Tibial nerve (tissue), 4 donors: Measurements from ENCODE around the gene LYPD8.

Experiments
- EP300 ChIP-seq, 2 donors: sonication (generic); formaldehyde crosslinking; IDR thresholded peaks; one replicate each; pipeline ENCODE4 v1.6.1; 2017; ENCODE audit warnings: antibody characterized with exemption in 2 of 2, mild to moderate bottlenecking in 1 of 2
- POLR2A ChIP-seq, 2 donors: fragments of 450-650 bp; IDR thresholded peaks; one replicate each; pipeline ENCODE4 v1.6.1; 2017; ENCODE audit warnings: antibody characterized with exemption in 2 of 2, mild to moderate bottlenecking in 2 of 2, moderate library complexity in 2 of 2
- TF ChIP-seq, protein P1 (sequence below), 5 experiments: fragments of 200-600 bp in 3 of 5; fragments of 450-650 bp in 2 of 5; sonication (generic) in 3 of 5; IDR thresholded peaks; one replicate each; pipeline ENCODE4 v1.5.1; 2016 to 2019; ENCODE audit warnings: antibody characterized with exemption in 5 of 5, mild to moderate bottlenecking in 3 of 5, moderate library complexity in 2 of 5

DNA sequence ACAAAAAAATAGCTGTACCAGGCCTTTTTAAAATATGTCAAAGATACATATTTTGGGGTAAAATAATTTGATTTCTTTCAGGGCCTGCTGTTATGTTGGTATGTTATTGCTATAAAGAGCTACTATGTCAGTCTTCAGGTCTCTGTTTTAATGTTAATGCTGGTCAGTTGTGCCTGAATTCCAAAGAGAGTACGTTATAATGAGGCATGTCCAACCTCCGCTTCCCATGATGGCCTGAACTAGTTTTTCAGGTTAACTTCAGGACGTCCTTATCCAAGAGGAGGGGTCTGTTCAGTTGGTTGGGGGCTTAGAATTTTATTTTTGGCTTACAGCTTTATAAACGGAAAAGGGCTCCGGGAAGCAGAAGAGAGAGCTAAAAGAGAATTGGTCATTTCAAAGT is 34.9 kb upstream of the LYPD8 start:
- TF ChIP-seq, protein P1, sequence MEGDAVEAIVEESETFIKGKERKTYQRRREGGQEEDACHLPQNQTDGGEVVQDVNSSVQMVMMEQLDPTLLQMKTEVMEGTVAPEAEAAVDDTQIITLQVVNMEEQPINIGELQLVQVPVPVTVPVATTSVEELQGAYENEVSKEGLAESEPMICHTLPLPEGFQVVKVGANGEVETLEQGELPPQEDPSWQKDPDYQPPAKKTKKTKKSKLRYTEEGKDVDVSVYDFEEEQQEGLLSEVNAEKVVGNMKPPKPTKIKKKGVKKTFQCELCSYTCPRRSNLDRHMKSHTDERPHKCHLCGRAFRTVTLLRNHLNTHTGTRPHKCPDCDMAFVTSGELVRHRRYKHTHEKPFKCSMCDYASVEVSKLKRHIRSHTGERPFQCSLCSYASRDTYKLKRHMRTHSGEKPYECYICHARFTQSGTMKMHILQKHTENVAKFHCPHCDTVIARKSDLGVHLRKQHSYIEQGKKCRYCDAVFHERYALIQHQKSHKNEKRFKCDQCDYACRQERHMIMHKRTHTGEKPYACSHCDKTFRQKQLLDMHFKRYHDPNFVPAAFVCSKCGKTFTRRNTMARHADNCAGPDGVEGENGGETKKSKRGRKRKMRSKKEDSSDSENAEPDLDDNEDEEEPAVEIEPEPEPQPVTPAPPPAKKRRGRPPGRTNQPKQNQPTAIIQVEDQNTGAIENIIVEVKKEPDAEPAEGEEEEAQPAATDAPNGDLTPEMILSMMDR (IDR thresholded peaks at IDR 0.05): no peak
- TF ChIP-seq POLR2A (IDR thresholded peaks at IDR 0.05): no peak
- TF ChIP-seq EP300 (IDR thresholded peaks at IDR 0.05): no peak
